Measurements from ENCODE around the gene PRPF18. TPM values are rescaled to one million over a fixed set of nuclear protein-coding genes. Genes with fewer than 3 reads are reported as not detected.

Gene PRPF18
- total and polyA plus RNA-seq, 3 donors from 2014 or later = 20.6 to 30.6 (median 26.9) TPM

- no peaks in the 10 kb centered on the region for H3K9me3 ChIP-seq
- intact Hi-C loops (cut with DNase I; ENCODE audit: low total_unique reads) = no loop called here
- no peak overlapping the region for H3K4me3 ChIP-seq
- DNase-seq = no peak
- no peak overlapping the region for H3K27ac ChIP-seq
- TF ChIP-seq POLR2A (IDR thresholded peaks at IDR 0.05) = no peak
- TF ChIP-seq CTCF (IDR thresholded peaks at IDR 0.05) = no peak
- 84 to 88% methylated on average over 4 of the region's 4 CpGs for WGBS, 2 donors
- no peaks in the 10 kb centered on the region for H3K27me3 ChIP-seq
- H3K36me3 ChIP-seq (ENCODE audit: low read depth, missing control alignments) = no peaks in the 10 kb centered on the region
- H3K4me1 ChIP-seq = no peaks in the 10 kb centered on the region
Observed at GRCh38 chr10:13617116-13617515, 30.4 kb downstream of the PRPF18 start.

GRCh38 chr10:13621931-13622330, 35.2 kb downstream of the PRPF18 start:
- WGBS, 2 donors = 66 to 97% methylated on average over 2 of the region's 2 CpGs
- no peak for TF ChIP-seq CTCF (IDR thresholded peaks at IDR 0.05)
- no peak for TF ChIP-seq POLR2A (IDR thresholded peaks at IDR 0.05)
- Histone ChIP-seq H3K9me3 (no peaks in the 10 kb centered on the region), H3K27ac (no peak overlapping the region), H3K4me1 (no peaks in the 10 kb centered on the region), H3K4me3 (no peak overlapping the region), H3K36me3 (ENCODE audit: low read depth, missing control alignments) (no peaks in the 10 kb centered on the region), H3K27me3 (no peaks in the 10 kb centered on the region)
- intact Hi-C loops (cut with DNase I; ENCODE audit: low total_unique reads) = no loop called here
- no peak for DNase-seq

- DNase-seq = no peak
- no peak overlapping the region for H3K27ac ChIP-seq
- no peaks in the 10 kb centered on the region for H3K9me3 ChIP-seq
- no peak overlapping the region for H3K4me3 ChIP-seq
- H3K27me3 ChIP-seq = no peaks in the 10 kb centered on the region
- no peaks in the 10 kb centered on the region for H3K36me3 ChIP-seq (ENCODE audit: low read depth, missing control alignments)
- 97 to 100% methylated on average over 1 of the region's 1 CpG for WGBS, 2 donors
- no peaks in the 10 kb centered on the region for H3K4me1 ChIP-seq
- intact Hi-C loops (cut with DNase I; ENCODE audit: low total_unique reads) = no loop called here
- TF ChIP-seq POLR2A (IDR thresholded peaks at IDR 0.05) = no peak
- no peak for TF ChIP-seq CTCF (IDR thresholded peaks at IDR 0.05)
Observed at GRCh38 chr10:13624630-13625029, 37.9 kb downstream of the PRPF18 start.

- Histone ChIP-seq H3K27me3 (no peaks in the 10 kb centered on the region), H3K27ac (no peak overlapping the region), H3K4me3 (no peak overlapping the region), H3K36me3 (ENCODE audit: low read depth, missing control alignments) (no peaks in the 10 kb centered on the region), H3K4me1 (no peaks in the 10 kb centered on the region), H3K9me3 (no peaks in the 10 kb centered on the region)
- intact Hi-C loops (cut with DNase I; ENCODE audit: low total_unique reads) = no loop called here
- 91 to 93% methylated on average over 7 of the region's 7 CpGs for WGBS, 2 donors
- TF ChIP-seq POLR2A (IDR thresholded peaks at IDR 0.05) (no peak), CTCF (IDR thresholded peaks at IDR 0.05) (no peak)
- DNase-seq = no peak
Observed at GRCh38 chr10:13627459-13628310, 40.9 kb downstream of the PRPF18 start.

- no peaks in the 10 kb centered on the region for H3K9me3 ChIP-seq
- H3K4me1 ChIP-seq = no peaks in the 10 kb centered on the region
- intact Hi-C loops (cut with DNase I; ENCODE audit: low total_unique reads) = no loop called here
- DNase-seq = no peak
- no peak overlapping the region for H3K27ac ChIP-seq
- WGBS, 2 donors = 69 to 83% methylated on average over 7 of the region's 7 CpGs
- no peak overlapping the region for H3K4me3 ChIP-seq
- H3K36me3 ChIP-seq (ENCODE audit: low read depth, missing control alignments) = no peaks in the 10 kb centered on the region
- TF ChIP-seq CTCF (IDR thresholded peaks at IDR 0.05) (no peak), POLR2A (IDR thresholded peaks at IDR 0.05) (no peak)
- no peaks in the 10 kb centered on the region for H3K27me3 ChIP-seq
Observed at GRCh38 chr10:13628661-13629060, 41.9 kb downstream of the PRPF18 start.
